DLD1 (cell line): ENCODE data around the gene RASL10A.

Source experiments
- in situ Hi-C: cut with HindIII; loops from 2 replicates; pipeline ENCODE4 v1.10.0; 2017; ENCODE audit warnings: low sequenced_read_pairs

The RASL10A gene

DNA sequence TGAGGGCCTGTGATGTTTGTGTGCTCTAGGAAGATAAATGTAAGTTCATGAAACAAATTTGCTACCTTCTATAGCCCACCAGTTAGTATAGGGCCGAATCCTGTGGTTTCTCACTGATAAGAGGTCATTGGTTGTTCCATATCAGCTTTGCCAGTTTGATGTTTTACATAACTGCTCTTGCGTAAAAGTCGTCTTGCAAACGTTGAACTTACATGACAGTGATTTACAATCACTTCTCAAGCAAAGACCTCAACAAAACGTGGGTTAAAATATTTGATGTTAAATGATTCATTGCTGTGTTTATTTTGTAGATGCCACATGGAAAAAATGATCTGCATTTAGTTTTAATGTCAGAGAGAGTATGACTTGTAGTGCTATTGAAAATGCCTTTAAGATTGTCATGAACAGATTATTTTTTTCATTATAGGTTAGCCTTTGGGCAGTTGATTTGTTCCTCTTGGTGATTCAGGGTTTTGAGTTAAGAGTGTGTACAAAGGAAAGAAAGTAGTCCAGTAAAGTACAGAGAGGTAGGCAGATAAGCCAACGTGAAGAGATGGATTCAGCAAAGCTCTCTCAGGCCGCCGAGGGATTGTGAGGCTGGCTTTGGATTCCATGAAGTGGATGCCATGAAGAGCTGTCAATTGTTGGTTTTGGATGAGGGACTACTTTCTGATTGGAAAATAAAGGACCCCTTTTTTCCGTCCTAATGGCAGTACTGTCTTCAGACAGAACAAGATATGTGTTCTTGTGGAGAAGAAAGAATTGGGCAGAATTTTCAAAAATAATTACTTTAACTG lies 44.8 kb downstream of the RASL10A start:
- in situ Hi-C loops = no loop called here

DNA sequence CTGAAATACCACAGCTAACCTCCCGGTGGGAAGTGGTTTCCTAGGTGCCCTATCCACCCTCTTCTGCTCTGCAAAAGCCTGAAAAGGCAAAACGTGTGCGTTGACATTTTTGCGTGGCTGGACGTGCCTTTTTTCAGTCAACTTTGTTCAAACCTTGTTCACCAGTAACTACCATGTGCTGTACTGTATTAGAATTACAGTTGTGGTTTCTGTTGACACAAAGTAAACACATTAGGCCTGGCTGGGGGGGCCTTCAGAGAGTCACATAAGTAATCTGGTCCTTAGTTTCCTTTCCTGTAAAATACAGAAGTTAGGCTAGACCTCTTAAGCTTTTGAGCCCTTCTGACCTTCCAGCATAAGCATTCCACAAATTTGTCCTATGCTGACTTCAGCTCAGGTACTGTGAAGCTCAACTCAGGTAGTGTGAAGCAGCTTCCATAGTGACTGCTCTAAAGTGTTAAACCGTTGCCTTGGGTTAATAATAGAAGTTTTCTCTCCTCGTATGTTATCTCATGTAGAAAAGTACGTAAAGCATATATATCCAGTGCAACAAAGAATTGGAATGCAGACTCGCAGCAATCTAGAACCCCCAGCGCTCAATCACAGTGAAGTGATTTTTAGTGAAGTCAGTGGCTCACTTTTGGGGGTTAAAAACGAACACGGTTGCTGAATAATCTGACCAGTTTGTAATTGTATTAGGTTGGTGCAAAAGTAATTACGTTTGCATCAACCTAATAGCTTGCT lies 45.6 kb downstream of the RASL10A start:
- in situ Hi-C loops = no loop called here

DNA sequence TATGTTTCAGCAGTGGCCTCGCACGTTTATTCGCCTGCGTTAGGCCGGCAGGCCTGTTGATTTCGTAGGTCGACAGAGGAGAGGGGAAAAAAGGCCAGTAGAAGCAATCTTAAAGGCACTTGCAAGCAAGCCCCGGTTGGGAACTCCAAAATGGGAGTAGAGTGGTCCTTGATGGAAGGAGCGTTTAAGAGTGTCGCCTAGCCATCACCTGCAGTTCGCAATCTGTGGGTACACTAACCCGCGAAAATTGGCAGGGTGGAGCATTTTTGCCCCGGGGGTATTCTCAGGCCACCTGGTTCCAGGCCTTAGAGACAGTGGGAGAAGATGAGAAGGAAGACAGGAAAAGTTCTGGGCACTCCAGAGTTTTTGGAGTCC lies 46.3 kb downstream of the RASL10A start:
- in situ Hi-C loops = no loop called here

DNA sequence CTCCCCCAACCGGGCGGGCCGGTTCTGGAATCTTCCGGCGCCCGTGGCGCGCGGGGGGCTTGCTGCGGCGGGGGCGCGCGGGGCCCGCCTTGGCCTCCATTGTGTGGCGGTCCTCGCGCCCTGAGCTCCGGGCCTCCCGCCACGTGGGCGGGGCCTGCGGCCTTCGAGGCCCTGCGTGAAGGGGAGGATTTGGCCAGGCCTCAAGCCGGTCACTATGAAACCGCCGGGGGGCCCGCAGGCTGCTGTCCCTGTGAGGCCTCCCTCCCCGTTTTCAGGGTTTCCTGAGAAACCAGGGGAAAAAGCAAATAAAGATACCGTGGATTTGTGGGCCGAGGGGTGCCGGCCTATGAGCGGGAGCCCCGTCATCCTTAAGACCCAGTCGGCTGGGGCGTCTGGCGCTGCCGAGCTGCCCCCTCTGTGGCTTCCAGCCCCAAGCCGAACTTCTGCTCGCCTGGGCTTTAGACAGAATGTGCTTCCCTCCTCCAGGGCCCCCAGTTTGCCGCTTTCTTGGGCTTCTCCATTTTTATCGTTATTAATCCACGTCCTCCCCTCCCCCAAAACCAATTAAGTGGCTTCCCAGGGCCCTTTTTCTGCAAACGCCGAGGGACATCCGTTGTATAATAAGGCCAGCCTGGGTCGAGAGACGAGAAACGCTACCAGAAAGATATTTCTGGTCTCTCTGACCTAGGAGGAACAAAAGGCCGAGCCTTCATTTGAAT lies 46.8 kb downstream of the RASL10A start:
- in situ Hi-C loops = no loop called here

DNA sequence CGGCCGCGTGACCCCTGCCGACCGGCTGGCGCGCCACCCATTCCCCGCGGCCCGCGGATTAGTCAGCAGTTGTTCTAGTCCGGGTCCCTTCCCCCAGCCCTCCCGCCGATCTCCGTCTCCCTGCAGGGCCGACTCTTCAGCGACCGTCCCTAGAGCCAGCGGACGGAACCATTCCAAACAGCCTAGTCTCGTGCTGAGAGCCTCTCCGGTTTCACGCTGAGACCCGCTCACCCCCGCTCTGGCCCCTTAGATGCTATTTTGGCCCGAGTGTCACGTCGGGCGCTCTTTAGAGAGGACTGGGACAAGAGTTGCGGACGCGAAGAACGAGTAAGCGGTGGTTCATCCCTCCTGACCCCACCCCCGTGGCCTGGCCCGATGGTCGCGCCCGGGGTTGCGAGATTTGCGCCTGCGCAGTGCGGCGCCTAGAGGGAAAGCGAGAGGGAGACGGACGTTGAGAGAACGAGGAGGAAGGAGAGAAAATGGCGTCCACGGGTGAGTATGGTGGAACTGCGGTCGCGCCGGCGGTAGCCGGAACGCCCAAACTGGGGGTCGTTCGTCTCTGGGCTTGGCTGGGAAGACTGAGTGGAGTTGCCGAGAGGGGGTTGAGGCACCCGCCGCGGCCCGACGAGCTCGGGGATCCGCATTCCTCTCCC lies 47.5 kb downstream of the RASL10A start, which contains the start of the genes EWSR1 and RHBDD3:
EWSR1 (plus strand) TSS at position 411 of the 653 bp plus-strand sequence; CDS start at position 480, 69 bp downstream.
RHBDD3 (minus strand) TSS at position 124 of the 653 bp plus-strand sequence. CDS start 2,355 bp downstream, outside the sequence.
- in situ Hi-C loops = no loop called here

DNA sequence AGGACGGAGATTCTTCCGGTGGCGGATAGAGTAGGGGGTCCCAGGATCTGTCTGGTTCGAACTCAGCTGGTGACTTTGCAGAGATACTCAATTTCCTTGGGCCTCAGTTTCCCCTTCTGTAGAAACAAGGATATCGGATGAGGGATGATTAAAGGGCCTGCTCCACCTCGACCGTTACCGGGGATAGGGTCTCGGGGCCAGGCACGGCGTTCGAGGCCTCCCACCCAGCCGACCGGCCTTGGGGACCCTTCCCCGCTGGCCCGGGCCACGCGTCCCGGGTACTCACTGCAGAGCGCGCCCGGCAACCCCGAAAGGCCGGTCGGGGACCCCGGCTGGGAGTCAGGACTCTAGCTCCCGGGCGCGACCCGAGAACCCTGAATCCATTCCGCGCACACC lies 48.0 kb downstream of the RASL10A start:
- in situ Hi-C loops = no loop called here

DNA sequence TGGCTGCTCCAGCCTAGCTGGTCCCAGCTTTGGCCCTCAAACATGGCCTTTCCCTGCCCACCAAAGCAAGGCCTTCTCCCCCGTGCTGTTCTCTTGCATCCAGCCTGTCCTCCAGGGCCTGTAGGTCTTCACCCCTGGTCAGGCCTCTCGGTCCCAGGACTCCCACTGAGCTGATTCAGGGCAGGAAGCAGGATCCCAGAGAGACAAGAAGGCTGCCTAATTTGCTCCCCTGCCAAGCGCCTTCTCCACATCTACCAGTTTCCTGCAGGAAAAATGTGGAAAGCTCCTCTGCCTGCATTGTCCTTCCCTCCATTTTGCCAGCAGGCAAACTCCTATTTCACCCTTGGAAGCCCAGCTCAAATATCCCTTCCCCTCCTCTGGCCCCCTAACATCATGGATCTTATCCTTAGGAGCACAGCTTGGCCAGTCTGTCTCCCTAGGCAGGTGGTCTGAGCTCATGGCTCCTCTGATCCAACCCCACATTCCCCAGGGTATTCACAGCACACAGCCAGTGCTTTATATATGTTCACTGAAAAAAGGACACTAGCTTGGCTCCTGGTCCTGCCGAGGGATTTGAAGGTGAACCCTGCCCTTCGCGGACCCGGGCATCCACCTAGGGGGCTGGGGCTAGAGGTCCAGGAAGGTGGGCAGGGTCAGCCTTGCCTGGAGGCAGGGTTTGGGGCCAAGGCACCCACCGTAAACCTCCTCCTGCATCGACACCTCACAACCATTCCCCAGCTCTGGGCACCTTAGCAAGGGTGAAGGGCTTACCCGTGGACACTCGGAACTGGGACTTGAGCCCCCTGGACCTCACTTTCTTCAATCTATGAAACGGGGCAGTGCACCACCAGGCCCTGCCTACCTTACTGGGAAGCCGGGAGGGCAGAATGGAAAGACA lies 48.7 kb downstream of the RASL10A start:
- in situ Hi-C loops = no loop called here

DNA sequence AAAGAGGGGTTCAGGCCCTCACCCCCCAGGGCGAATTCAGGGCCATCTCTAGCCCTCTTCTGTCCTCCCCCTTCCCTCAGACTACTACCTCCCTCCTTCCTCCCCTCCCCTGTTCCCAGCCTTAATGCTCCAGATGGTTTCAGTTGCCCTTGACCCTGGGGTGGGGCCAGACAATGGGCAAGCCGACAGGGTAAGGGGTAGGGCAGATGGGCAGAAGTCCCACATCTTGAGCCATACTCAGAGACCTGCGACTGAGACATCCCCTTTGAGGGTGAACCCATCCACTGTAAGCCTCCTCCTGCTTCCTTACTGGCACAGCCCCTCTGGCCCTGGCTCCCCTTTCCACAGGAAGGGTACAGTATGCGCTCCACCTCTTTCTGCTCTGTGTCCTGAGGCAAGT lies 49.6 kb downstream of the RASL10A start:
- in situ Hi-C loops = no loop called here

DNA sequence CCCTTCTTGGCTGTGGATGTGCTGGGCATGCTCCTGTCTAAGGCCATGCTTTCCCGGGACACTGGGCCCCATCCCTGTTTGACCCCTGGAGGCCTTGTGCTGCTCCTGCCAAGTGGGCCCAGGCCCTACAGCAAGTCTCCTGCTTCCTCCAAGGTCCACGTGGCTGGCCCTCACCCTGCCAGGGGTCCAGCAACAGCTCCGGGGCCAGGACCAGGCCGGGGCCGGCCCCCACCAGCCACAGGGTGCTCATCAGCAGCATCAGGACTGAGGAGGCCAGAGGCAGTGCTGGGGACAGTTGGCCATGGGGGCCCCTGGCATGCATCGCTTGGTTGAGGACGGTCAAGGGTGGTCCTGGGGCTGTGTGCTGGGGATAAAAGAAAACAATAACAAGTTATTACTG lies 50.2 kb downstream of the RASL10A start:
- in situ Hi-C loops = no loop called here

DNA sequence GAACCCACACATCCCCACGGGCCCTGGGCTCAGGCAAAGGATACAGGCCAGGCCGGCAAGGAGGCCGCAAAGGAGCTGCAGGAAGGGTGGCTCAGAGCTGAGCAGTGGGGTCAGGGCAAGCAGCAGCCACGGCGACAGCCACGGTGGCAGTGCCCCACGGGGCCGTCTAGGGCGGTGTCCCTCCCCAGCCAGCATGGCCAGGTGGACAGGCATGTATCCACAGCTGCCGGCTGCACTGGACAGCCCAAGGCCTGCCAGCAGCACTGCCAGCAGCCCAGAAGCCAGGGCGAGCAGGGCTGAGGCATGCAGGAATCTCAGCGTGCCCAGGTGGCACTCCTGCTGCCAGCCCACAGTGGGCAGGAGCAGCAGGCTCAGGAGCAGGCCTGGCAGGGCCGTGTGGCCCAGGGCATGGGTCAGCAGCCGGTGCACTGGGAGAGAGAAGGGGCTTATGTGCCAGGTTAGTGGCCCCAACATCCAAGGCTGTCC lies 51.7 kb downstream of the RASL10A start:
- in situ Hi-C loops = no loop called here
